Liver (tissue), 9 donors: Measurements from ENCODE around the gene SYCP2. TPM values are rescaled to one million over a fixed set of nuclear protein-coding genes. Genes with fewer than 3 reads are reported as not detected.

Source experiments
- DNase-seq: peaks from one replicate; pipeline ENCODE4 v3.0.0-alpha.2; 2017; ENCODE audit warnings: low spot score
- H3K27ac ChIP-seq, 2 donors: one replicate each; pipeline ENCODE4 v1.7.0; 2013; ENCODE audit warnings: inconsistent platforms in 2 of 2, low read length in 2 of 2, control low read depth in 1 of 2, low read depth in 1 of 2, mild to moderate bottlenecking in 1 of 2
- H3K27me3 ChIP-seq, 4 donors: one replicate each; pipeline versions ENCODE4 v1.6.1 to v1.7.0; 2013; ENCODE audit warnings: low read length in 3 of 4, inconsistent platforms in 1 of 4, mild to moderate bottlenecking in 1 of 4, moderate library complexity in 1 of 4; ENCODE audit not compliant: control insufficient read depth in 4 of 4, insufficient read depth in 4 of 4
- H3K36me3 ChIP-seq, 4 donors: one replicate each; pipeline versions ENCODE4 v1.6.1 to v1.7.0; 2013; ENCODE audit warnings: low read length in 3 of 4, mild to moderate bottlenecking in 3 of 4, low read depth in 1 of 4, moderate library complexity in 1 of 4; ENCODE audit not compliant: control insufficient read depth in 4 of 4, insufficient read depth in 3 of 4
- H3K4me1 ChIP-seq, 4 donors: one replicate each; pipeline versions ENCODE4 v1.6.1 to v1.7.0; 2013; ENCODE audit warnings: low read length in 3 of 4, mild to moderate bottlenecking in 3 of 4, moderate library complexity in 1 of 4; ENCODE audit not compliant: control insufficient read depth in 4 of 4, insufficient read depth in 4 of 4
- H3K4me3 ChIP-seq, 3 donors: one replicate each; pipeline versions ENCODE4 v1.6.1 to v1.7.0; 2013; ENCODE audit warnings: low read length in 3 of 3, control low read depth in 1 of 3, low read depth in 1 of 3, mild to moderate bottlenecking in 1 of 3
- H3K9ac ChIP-seq, 2 donors: one replicate each; pipeline ENCODE4 v1.7.0; 2013; ENCODE audit warnings: low read length in 2 of 2, mild to moderate bottlenecking in 2 of 2, moderate library complexity in 2 of 2, control low read depth in 1 of 2, low read depth in 1 of 2
- H3K9me3 ChIP-seq, 4 donors: one replicate each; pipeline versions ENCODE4 v1.6.1 to v1.7.0; 2013; ENCODE audit warnings: low read length in 3 of 4; ENCODE audit not compliant: control insufficient read depth in 4 of 4
- ATF3 ChIP-seq: IDR thresholded peaks from 2 replicates; pipeline ENCODE4 v1.6.1; 2016; ENCODE audit warnings: antibody characterized with exemption
- EGR1 ChIP-seq, 2 donors: IDR thresholded peaks; 2 replicates each; pipeline ENCODE4 v1.6.1; 2016 to 2018; ENCODE audit warnings: antibody characterized with exemption in 2 of 2, low read depth in 2 of 2
- FOXA2 ChIP-seq: IDR thresholded peaks from 2 replicates; pipeline ENCODE4 v1.6.1; 2016; ENCODE audit warnings: antibody characterized with exemption
- HNF4A ChIP-seq, 2 donors: conservative IDR thresholded peaks; 2 replicates each; pipeline ENCODE4 v1.6.1; 2016; ENCODE audit warnings: antibody characterized with exemption in 2 of 2, mild to moderate bottlenecking in 2 of 2
- HNF4G ChIP-seq: IDR thresholded peaks from 2 replicates; pipeline ENCODE4 v1.6.1; 2016; ENCODE audit warnings: antibody characterized with exemption
- JUND ChIP-seq, 2 donors: IDR thresholded peaks; 2 replicates each; pipeline ENCODE4 v1.6.1; 2016; ENCODE audit warnings: antibody characterized with exemption in 2 of 2
- NR2F2 ChIP-seq: IDR thresholded peaks from 2 replicates; pipeline ENCODE4 v1.6.1; 2016; ENCODE audit warnings: antibody characterized with exemption
- RAD21 ChIP-seq, 2 donors: IDR thresholded peaks; 2 replicates each; pipeline ENCODE4 v1.6.1; 2016; ENCODE audit warnings: antibody characterized with exemption in 2 of 2, mild to moderate bottlenecking in 2 of 2
- RXRA ChIP-seq, 2 donors: IDR thresholded peaks; 2 replicates each; pipeline ENCODE4 v1.6.1; 2017 to 2018; ENCODE audit warnings: antibody characterized with exemption in 2 of 2, mild to moderate bottlenecking in 1 of 2
- SP1 ChIP-seq: IDR thresholded peaks from 2 replicates; pipeline ENCODE4 v1.6.1; 2018; ENCODE audit warnings: antibody characterized with exemption, mild to moderate bottlenecking
- TAF1 ChIP-seq: conservative IDR thresholded peaks from 2 replicates; pipeline ENCODE4 v1.6.1; 2016; ENCODE audit warnings: antibody characterized with exemption, mild to moderate bottlenecking
- YY1 ChIP-seq: IDR thresholded peaks from 2 replicates; pipeline ENCODE4 v1.6.1; 2016; ENCODE audit warnings: antibody characterized with exemption, mild to moderate bottlenecking
- ZBTB33 ChIP-seq: IDR thresholded peaks from 2 replicates; pipeline ENCODE4 v1.6.1; 2016; ENCODE audit warnings: antibody characterized with exemption
- WGBS: extraction: QIAGEN DNeasy Blood & Tissue Kit; methylation state at CpG from one replicate; pipeline ENCODE4 v1.1.7; 2013; 5-methylcytosine and 5-hydroxymethylcytosine counted together
- polyA plus RNA-seq, 2 donors: library from polyadenylated mRNA; stranded (reverse) in 1 of 2; unstranded in 1 of 2; fragments of 200-250 nt in 1 of 2; fragments of >200 nt in 1 of 2; fragmentation: Nextera tagmentation in 1 of 2; extraction: Ambion mirVana in 1 of 2; gene quantifications; one replicate each; pipeline versions ENCODE4 v1.2.1 to v1.2.3, GENCODE V29; 2013 to 2015
- total RNA-seq, 2 donors: library from RNA; depleted of rRNA; stranded (reverse); fragments of >200 nt; gene quantifications; one replicate each; pipeline ENCODE4 v1.2.3, GENCODE V29; 2014
- TF ChIP-seq, protein P1 (sequence below): fragments of 150-350 bp; IDR thresholded peaks from 2 replicates; pipeline ENCODE4 v1.5.1; 2017; ENCODE audit warnings: improper control_type of control experiment, low read depth, low read length; ENCODE audit not compliant: missing input control
- donor health status: healthy.
- donor health status: healthy.
- donor health status: healthy.
- donor health status: healthy.
- donor health status: healthy.

SYCP2 gene
- total and polyA plus RNA-seq, 4 donors = 0.07 to 0.84 (median 0.38) TPM

GRCh38 chr20:59819496-59820203, 113.8 kb downstream of the SYCP2 start:
- Histone ChIP-seq H3K36me3 (no peaks in the 10 kb centered on the region), H3K27me3 (no peaks in the 10 kb centered on the region), H3K9me3 (no peaks in the 10 kb centered on the region), H3K27ac (no peak overlapping the region), H3K9ac (no peak overlapping the region), H3K4me1 (no peaks in the 10 kb centered on the region), H3K4me3 (no peak overlapping the region)
- peak; percentile 19 for DNase-seq
- no peak for TF ChIP-seq HNF4A (conservative IDR thresholded peaks at IDR 0.05)
- TF ChIP-seq EGR1 (IDR thresholded peaks at IDR 0.05; ENCODE audit: low read depth in 2 of 2) = no peak
- TF ChIP-seq, protein P1, sequence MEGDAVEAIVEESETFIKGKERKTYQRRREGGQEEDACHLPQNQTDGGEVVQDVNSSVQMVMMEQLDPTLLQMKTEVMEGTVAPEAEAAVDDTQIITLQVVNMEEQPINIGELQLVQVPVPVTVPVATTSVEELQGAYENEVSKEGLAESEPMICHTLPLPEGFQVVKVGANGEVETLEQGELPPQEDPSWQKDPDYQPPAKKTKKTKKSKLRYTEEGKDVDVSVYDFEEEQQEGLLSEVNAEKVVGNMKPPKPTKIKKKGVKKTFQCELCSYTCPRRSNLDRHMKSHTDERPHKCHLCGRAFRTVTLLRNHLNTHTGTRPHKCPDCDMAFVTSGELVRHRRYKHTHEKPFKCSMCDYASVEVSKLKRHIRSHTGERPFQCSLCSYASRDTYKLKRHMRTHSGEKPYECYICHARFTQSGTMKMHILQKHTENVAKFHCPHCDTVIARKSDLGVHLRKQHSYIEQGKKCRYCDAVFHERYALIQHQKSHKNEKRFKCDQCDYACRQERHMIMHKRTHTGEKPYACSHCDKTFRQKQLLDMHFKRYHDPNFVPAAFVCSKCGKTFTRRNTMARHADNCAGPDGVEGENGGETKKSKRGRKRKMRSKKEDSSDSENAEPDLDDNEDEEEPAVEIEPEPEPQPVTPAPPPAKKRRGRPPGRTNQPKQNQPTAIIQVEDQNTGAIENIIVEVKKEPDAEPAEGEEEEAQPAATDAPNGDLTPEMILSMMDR = no peak
- WGBS = 86% methylated on average over 20 of the region's 20 CpGs

- H3K9me3 ChIP-seq = no peaks in the 10 kb centered on the region
- no peak overlapping the region for H3K9ac ChIP-seq
- no peak overlapping the region for H3K27ac ChIP-seq
- no peaks in the 10 kb centered on the region for H3K36me3 ChIP-seq
- WGBS = 81% methylated on average over 10 of the region's 10 CpGs
- no peaks in the 10 kb centered on the region for H3K27me3 ChIP-seq
- no peak overlapping the region for H3K4me3 ChIP-seq
- TF ChIP-seq YY1 = no peak
- no peak for TF ChIP-seq ATF3
- no peak for TF ChIP-seq RAD21 (IDR thresholded peaks at IDR 0.05)
- TF ChIP-seq ZBTB33 = no peak
- TF ChIP-seq FOXA2 = no peak
- TF ChIP-seq HNF4A (conservative IDR thresholded peaks at IDR 0.05) = no peak
- TF ChIP-seq RXRA (IDR thresholded peaks at IDR 0.05) = no peak
- no peak for TF ChIP-seq EGR1 (IDR thresholded peaks at IDR 0.05; ENCODE audit: low read depth in 2 of 2)
- TF ChIP-seq JUND (IDR thresholded peaks at IDR 0.05) = no peak
- no peak for TF ChIP-seq TAF1
- H3K4me1 ChIP-seq = no peaks in the 10 kb centered on the region
- peak; percentile 14 for DNase-seq
These were observed 114.5 kb downstream of the SYCP2 start for GRCh38 chr20:59818911-59819310.

DNA sequence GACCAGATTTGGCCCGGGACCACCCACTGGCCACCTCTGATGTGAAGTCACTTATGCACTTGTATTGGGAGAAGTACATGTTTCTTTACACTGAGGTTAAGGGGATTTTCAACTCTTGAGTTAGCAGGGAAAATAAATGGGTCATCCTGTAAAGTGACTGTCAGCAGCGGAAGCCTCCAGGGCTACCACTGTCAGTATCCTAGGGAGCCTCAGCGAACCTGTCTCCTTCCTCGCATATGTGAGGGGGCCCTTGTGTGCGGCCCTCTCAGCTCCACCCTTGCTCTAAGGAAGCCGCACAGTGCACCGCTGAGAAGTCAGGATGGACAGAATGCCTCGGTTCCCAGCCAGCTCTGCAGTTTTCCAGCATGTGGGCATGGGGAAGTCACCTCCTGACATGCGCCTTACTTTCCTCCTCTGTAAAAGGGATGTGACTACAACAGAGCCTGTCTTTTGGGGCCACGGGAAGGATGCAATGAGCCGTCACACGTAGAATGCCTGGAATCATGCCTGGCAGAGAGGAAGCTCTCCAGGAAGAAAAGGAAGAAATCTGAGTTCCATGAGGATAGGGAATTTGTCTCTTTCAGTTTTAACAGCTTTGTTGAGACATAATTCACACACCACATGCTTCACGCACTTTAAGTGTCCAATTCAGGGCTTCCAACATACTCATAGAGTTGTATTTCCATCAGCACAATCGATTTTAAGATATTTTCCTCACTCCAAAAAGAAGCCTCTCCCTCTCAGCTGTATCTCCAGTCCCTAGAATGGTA, 115.4 kb downstream of the SYCP2 start:
- Histone ChIP-seq H3K36me3 (no peaks in the 10 kb centered on the region), H3K9ac (no peak overlapping the region), H3K4me3 (no peak overlapping the region), H3K27ac (no peak overlapping the region), H3K27me3 (peaks cover 0 to under 1% (median 0%) of the 10 kb centered on the region in 4 donors), H3K9me3 (no peaks in the 10 kb centered on the region), H3K4me1 (no peaks in the 10 kb centered on the region)
- DNase-seq = peak; percentile 5
- 75% methylated on average over 14 of the region's 14 CpGs for WGBS
- TF ChIP-seq RAD21 (IDR thresholded peaks at IDR 0.05) (no peak), JUND (IDR thresholded peaks at IDR 0.05) (no peak), ZBTB33 (no peak), TAF1 (no peak), NR2F2 (no peak), SP1 (no peak), RXRA (IDR thresholded peaks at IDR 0.05) (no peak), HNF4G (no peak), ATF3 (no peak)
- TF ChIP-seq, protein P1 = no peak
